Gastrocnemius medialis (tissue), 4 donors: ENCODE results near the gene HCN1.

Experiments used
- CTCF ChIP-seq, 5 experiments: fragments of 450-650 bp in 3 of 5; fragments of 200-600 bp in 2 of 5; sonication (generic) in 2 of 5; IDR thresholded peaks in 4 of 5; conservative IDR thresholded peaks in 1 of 5; 1 replicate in 4 of 5; 2 replicates in 1 of 5; pipeline ENCODE4 v1.5.1; 2016 to 2019; ENCODE audit warnings: antibody characterized with exemption in 5 of 5, mild to moderate bottlenecking in 3 of 5, moderate library complexity in 3 of 5
- POLR2A ChIP-seq, 2 donors: fragments of 450-650 bp; IDR thresholded peaks; one replicate each; pipeline ENCODE4 v1.6.1; 2017; ENCODE audit warnings: antibody characterized with exemption in 2 of 2, mild to moderate bottlenecking in 2 of 2, moderate library complexity in 2 of 2

GRCh38 chr5:45484781-45485180 is 211.4 kb downstream of the HCN1 start:
- TF ChIP-seq POLR2A (IDR thresholded peaks at IDR 0.05) (no peak), CTCF (IDR thresholded peaks at IDR 0.05 in 4 of 5, conservative IDR thresholded peaks at IDR 0.05 in 1 of 5) (no peak)
